Dermis microvascular lymphatic vessel endothelial cell (primary cell): Measurements from ENCODE around the gene MRPL40. TPM values are rescaled to one million over a fixed set of nuclear protein-coding genes. Genes with fewer than 3 reads are reported as not detected.

Experiments used
- DNase-seq, 2 donors: peaks; one replicate each; pipeline versions ENCODE4 v3.0.0 to v3.0.0-alpha.2; 2010; ENCODE audit warnings: low read depth in 2 of 2
- total RNA-seq: library from RNA; depleted of rRNA; stranded (reverse); fragments of >200 nt; gene quantifications from 2 replicates; pipeline ENCODE4 v1.2.1, GENCODE V29; 2014

MRPL40 gene
- total RNA-seq, 1 donor from 2014 or later, result 27.7 TPM

DNA sequence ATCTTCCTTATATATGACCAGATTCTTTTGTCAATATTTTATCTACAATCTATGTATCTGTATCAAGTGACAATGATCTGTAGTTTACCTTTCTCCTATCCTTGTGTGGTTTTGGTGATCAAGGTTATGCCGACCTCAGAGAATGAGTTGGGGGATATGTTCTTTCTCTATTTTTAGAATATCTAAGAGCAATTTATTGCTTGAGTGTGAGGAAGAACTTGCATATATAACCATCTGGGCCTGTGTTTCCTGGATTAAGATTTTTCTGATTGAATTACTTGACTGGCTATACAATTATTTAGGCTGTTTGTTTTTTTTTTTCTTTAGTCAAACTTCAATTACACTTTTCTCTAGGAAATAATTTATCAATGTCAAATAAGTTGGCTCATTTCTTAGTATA, 29.2 kb downstream of the MRPL40 start:
- DNase-seq, result no peak

DNA sequence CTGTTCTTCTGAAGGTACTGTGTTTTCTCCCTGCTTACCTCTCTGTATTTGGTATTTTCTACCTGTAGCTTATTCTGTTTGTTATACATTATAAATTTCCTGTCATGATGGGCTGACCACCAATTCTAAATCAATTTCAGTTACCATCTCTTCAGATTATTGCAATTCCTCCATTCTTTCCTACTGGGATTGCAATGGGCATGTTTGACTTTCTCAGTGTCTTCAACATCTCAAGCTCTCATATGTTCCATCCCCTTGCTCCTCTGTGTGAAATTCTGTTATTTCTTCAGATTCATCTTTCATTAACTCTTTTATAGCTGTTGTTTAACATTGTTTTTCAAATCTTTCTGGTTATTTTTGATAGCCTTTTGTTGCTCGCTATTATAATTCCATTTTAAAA, 30.7 kb downstream of the MRPL40 start:
- no peak for DNase-seq

DNA sequence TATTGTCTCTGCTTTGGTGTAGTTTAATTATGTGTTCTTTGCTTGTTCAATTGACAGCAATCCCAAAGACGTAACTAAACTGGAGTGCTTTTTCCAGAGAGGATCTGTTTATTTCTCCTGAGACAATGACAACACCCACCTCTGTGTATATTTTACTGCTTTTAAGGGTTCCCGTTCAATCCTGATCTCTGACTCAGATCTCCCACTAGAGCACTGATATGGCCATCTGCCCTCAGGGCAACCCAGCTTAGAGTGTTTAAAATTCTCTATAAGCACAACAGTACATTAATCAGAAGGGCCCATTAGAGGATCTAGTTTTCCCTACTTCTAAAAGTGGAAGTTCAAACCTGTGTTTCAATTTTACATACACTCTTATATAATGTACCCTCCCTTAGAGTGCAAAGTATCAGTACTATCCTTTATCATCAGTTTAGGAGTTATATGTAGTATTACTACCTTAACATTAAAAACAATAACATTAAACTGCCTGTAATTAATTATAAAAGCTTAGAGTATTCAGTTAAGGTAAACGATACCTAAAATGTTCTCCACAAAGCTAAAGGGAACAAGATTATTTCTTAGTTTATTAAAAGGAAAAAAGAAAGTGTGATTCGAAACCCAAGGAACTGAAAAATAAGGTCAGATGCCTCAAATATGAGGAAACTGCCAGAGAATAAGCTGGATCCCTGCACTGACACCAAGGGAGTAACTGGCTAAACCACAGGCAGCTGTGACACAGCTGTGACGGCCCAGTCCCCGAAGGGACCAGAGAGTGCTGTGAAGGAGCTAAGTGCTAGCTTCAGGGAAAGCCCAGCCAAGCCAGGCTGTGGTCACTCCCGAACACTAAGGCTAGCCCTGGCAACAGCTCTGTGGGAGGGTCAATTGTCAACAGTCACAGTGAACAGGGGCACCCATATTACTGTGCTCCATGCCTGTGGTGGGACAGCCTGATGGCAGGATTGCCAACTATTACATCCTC, 31.4 kb downstream of the MRPL40 start:
- DNase-seq, result no peak

DNA sequence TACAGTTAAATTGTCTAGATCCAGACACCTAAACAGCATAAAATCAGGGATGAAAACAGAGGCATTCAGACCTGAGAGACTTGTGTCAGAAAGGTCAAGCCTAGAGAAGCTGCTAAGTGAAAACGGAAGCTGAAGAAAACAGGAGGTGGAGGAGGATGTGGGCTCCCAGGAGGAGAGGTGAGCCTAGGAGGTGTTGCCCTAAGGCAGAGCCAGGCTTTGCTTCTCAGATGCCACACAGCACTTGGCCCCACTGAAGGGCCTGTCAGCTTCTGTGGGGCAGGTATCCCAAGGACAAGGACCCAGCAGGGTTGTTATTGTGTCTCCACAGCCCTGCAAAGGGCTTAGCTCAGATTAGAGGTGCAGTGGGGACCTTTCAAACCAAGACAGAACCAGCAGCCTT, 32.2 kb downstream of the MRPL40 start:
- no peak for DNase-seq

DNA sequence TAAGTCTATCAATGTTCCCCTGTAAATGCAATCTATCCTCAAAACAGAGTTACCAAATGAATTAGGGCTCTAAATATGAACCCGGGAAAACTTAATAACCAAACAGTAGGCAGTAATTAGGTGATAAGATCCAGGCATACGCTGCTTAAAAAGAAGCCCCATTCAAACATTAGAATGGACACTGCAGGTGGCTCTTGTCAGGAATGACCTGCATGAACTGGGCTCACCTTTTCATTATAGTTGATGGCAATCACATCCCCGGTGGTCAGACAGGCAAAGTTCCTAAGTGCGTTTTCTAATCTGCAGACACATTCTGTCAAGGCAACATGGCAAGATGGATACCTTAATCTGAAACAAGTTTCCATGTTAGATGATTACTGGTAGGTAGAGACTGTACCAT, 32.6 kb downstream of the MRPL40 start:
- DNase-seq, result no peak

DNA sequence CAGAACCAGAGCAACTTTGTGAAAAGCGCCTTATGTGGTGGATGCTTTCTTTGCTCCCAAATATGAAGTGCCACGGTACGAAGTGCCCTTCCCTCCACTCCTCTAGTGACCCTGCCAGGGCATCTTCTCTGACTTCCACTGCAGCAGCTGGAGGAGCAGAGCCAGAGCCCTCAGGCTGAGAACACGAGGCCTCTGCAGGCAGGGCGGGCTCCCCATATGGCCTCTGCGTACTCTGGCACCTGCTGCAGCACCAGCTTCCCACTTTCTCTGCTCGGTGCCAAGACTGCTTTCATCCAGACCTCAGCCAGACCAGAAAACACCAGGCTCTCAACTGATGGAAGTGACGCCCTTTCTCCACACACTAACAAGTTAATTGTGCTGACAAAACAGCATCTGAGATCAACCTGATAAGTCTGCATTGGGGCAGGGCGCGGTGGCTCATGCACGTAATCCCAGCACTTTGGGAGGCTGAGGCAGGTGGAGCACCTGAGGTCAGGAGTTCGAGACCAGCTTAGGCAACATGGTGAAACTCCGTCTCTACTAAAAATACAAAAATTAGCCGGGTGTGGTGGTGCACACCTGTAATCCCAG, 33.9 kb downstream of the MRPL40 start:
- no peak for DNase-seq

DNA sequence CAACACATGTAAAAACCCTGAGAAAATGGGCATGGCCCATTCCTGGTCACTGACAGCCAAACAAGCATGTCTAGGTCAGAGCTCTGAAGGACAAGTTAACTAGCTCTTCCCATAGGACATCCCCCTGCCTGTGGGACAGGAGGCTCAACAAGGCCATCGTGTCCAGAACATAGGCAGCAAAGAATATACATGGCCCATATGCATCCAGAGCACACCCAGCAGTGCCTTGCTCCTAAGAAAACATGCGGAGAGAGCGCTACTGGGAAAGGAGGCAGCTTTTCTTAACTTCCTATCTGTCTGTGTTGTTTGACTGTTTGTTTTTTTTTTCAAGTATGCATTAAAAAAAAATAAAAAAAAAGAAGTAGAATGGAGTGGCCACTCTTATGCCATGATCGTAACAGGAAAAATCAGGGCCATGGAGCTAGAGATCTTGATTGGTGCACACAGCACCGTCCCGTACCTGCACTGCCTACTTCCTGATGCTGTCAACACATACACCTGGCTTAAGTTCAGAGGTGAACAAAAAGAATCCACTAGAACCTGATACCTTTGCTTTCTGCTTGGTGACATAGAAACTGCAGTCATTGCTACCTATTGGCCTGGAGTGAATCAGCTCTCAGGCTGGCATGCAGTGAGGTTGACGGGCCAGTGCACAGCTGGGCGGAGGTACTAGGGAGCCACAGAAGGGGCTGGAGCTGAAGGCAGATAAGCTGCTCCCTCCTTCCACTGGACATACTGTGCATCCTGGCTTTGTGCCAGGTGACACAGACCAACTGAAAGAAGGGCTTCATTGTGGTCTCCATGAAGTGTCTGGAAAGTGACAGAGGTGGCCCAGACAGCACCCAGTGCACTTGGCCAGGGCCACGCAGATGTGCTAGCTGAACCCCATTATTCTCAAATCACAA, 34.8 kb downstream of the MRPL40 start:
- DNase-seq, result no peak

DNA sequence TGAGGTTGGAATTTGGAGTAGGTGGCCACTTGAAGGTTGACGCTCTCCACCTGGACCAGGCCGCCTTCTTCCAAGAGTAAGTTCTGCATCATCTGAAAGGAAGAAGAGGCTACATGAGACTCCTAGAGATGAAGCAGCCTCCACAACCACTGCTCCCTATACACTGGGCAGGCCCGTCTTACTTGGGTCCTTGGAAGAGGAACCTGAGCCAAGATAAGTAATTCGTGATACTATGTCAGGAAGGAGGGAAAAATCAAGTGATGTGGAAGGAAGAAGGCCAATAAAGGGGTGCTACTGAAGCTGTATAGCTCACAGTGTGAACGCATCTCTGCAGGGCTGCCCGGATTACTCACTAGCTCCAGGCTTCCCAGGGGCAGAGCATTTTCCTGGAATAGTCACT, 35.6 kb downstream of the MRPL40 start:
- DNase-seq, result no peak

DNA sequence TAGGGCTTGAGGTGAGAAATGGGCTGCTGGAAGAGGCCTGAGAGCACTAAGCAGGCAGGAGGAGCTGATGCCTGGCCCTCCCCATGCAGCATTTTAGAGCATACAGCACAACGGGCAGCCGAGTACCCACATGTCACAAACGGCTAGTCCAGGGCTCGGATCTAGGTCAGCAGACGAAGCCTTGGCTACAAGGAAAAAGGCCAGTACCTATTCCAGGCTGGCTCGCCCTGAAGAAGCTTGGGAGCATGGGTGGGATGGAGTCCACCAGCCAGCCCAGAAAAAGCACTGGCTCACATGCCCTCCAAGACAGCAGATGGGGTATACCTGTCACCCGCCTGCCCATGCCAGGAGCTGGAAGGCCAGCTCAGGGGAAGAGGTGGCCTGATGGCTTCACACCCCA, 37.1 kb downstream of the MRPL40 start:
- no peak for DNase-seq

DNA sequence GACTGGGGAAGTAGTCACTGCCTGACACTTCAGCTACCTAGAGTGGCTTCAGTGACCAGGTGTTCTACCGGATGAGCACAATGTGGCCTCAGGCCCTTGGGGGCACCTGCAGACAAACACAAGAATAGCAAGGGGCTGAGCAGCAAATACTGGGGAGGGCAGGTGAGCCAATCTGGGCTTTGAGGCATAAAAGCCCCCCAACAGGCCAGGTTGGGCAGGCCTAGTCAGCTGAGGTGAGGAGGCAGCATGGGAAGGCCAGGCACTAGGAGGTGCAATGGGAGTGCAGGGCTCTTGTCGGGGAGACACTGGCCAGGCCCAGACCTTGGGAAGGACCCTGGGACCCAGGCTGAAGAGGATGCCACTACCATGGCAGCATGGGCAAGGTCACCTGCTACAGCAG, 37.7 kb downstream of the MRPL40 start:
- DNase-seq, result no peak

DNA sequence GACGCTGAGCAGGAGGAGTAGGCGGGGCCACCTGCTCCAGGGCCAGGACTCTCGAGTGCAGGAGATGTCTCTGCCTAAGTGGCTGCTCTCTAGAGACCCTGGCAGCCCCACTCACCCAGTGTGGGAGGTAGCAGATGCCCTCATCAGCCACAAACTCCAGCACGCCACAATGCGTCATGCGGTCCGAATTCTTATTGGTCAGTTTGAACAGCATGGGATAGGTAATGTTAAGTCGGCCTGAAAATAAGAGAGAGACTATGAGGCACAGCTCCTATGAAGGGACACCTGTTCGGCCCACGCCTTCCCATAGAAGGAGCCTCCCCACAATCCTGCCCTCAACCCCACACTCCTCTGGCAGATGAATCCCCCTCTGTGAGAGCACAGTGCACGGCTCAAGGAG, 39.2 kb downstream of the MRPL40 start:
- DNase-seq, result no peak

DNA sequence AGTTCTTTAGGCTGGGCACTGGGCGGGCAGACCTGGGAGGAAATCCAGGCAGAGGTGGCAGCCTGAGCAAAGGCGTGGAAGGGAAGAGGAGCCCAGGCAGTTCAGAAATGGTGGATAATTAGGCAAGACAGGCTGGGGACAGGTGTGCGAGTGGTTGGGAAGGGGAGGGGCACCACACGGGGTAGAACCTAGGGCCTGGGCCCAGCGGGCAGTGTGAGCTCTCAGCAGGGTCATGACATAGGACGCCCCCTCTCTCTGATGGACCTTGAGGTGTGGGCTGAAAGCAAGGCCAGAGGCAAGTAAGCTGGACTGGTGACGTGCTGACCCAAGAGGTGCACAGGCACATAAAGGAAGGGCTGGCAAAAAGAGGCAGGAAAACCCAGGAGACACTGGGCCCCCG, 39.9 kb downstream of the MRPL40 start:
- no peak for DNase-seq

DNA sequence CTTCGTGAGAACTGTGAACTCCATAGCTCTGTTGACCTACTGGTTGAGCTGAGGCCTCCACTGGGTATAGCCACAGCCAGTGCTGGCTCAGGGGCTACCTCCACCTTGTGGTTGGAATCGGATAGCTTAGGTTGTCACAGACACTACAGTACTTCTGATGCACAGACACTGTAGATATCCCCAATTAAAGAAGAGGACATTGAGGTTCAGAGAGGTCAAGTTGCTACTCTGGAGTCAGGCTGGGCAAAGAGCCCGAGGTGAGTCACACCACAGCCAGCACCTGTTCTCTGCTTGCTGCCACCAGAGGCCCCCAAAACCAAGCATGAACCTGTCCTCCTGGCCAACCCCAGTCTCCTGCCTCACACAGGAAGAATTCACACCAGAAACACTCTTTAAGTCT, 41.2 kb downstream of the MRPL40 start:
- no peak for DNase-seq

DNA sequence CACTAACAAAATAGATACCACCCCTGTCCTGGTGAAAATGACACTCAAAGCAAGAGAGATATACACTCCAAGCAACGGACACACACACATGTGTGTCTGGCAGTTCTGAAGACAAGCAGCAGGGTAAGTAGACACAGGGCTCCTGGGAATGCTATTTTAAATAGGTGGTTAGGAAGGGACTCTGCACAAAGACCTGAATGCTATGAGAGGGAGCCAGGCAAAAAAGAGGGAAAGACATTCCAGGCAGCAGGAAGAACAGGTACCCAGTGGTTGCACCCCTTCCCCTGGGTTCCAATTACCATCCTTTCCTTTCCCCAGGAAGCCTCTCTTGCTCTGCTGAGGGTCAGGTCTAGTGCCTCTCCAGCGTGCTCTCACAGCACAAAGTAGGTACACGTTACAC, 43.7 kb downstream of the MRPL40 start:
- DNase-seq, result no peak

DNA sequence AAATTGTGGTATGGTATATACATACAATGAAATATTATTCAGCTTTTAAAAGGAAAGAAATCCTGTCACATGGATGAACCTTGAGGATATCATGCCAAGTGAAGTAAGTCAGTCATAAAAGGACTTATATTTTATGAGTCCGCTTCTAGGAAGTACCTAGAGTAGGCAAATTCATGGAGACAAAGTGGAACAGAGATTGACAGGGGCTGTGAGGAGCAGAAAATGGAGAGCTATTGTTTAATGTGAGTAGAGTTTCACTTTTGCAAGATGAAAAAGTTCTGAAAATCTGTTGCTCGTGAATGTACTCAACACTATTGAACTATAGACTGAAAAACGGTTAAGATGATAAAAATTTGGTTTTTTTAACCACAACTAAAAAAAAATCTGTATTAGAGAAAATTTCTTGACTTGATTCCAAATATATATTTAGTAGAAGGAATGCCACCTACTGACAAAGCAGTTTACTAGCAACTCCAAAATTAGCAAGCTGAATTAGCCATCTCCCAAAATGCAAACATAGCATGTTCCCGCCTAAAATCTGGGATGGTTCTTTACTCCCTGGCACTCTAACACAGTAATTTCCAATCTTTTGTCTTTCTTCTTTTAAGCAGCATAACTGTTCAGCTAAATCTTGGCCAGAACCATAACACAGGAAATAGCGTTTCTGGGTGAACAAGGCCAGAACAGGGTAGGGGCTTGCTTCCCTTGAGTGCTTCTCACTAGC, 45.1 kb downstream of the MRPL40 start:
- peak in 1 of 2 donors; percentile 23 for DNase-seq

DNA sequence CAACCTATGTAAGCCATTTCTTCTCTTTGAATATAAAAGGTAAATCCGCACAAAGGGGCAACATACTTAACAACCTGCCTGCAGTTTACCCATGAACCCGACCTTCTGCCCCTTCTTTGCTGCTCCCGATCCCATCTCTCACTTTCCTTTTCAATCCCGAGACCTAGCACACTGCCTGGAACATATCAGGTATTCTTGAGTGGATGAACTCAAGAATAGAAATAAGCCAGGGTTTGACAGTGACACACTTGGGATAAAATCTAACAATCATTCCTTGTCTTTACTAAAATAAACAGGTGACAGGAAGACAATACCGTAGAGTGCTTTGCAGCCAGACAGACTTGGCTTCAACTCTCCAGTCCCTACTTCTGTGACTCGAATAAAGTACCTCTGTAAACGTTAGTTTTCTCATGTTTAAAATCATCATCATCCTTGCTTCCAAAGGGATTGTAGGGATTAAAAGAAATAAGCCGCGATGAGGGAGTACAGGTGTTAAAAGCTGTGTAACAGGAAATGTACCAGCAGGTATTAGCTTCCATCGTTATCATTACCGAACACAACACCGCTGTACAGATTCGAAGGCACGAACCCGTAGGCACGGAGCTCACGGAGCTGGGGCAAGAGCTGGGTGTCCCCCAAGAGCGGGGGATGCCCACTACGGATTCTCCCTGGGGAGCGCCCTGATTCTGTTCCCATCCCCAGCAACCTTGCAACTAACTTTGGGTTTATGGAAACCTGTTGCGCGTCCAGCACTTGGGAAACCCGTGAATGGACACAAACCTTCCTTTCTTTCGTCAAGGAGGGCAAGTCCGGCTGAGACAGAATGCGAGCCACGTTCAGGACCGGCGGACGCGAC, 45.9 kb downstream of the MRPL40 start:
- no peak for DNase-seq

DNA sequence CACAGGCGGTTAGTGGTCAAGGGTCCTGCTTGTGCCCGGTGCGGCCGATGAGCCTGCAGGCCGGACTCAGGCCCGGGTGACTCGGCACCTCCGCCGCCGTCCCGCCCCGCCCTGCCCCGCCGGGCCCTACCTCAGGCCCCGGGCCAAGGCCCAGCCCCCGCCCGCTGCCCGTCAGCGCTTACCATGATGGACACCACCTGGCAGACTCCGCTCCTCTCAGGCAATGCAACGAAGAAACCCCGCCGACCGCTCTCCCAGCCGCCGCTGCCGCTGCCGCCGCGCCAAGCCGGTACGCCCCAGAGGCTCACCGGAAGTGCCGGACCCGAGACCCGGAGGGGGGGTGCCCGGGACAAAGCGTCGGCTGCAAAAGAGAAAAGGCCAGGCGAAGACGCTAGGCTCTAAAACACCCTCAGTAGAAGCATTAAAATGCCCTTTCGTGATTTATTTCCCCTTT, 46.6 kb downstream of the MRPL40 start, which contains the start of gene UFD1:
UFD1 (minus strand) TSS at position 293 of the 454 bp plus-strand sequence; CDS start at position 185, 108 bp downstream.
- DNase-seq, result peak in 1 of 2 donors; percentile 87

DNA sequence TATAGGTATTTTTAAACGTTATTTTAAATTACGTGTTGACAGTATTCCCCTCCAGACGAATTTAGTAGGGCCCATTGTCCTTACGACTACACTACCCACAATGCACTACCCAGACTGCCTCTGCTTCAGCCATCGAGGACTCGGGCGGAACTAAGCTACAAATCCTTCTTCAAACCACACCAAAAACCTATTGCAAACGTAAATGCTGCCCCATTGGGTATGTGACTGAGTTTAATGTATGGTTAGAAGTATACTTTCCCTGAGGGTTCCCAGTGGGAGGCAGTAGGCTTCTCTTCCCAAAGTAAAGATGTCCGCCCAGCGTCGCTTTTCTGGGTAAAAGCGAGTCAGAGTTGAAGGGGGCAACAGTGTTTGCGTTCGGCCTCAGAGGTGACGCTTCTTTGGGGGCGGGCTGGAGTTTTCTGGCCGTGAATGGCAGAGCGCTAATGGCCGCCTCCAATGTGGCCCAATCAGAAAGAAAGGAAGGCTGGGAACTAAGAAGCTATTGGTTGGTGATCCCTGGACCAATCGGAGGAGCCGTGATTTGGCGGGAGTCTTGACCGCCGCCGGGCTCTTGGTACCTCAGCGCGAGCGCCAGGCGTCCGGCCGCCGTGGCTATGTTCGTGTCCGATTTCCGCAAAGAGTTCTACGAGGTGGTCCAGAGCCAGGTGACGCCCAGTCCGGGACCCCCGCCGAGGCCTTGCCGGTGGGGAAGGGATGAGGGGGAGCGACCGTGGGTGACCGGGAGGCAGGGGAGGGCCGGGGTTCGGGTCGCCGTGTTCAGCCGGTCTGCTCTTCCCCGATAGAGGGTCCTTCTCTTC, 47.2 kb downstream of the MRPL40 start, which contains the start of gene CDC45:
CDC45 (plus strand) TSS at position 566 of the 818 bp plus-strand sequence; CDS start at position 615, 49 bp downstream.
- DNase-seq, result peak; percentile 98 to 99

DNA sequence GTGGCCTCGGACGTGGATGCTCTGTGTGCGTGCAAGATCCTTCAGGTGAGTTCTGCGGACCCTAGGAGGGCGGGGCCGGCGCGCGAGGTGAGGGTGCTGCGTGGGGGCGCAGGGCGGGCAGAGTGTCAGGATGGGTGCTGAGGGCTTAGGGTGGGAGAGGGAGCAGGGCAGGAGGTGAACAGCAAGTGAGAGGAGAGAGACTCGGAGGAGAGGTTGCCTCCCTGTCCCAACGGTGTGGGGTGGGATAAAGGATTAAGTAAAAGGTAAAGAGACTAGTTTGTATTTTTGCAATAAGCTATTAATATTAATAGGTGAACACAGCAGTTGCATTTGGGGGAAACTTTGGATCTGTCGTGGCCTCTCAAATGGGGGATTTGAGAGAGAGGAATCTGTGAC, 47.8 kb downstream of the MRPL40 start:
- no peak for DNase-seq
